HepG2 (cell line): ENCODE measurements around the gene STAT6. TPM values are rescaled to one million over a fixed set of nuclear protein-coding genes. Genes with fewer than 3 reads are reported as not detected.
A peak's percentile ranks its signal among the peaks of the same experiment; 100 is the strongest.

Experiments used
- AGO2 ChIP-seq: fragments of 200-400 bp; formaldehyde crosslinking; optimal IDR thresholded peaks from 2 replicates; pipeline ENCODE3; 2017; ENCODE audit warnings: mild to moderate bottlenecking, low read depth, low read length, moderate library complexity
- DR1 ChIP-seq: sonication (generic); formaldehyde crosslinking; IDR thresholded peaks from 2 replicates; pipeline ENCODE4 v1.8.0; 2021; ENCODE audit warnings: mild to moderate bottlenecking, missing genetic modification reagents, inconsistent platforms
- FOXA1 ChIP-seq, 2 experiments: fragments of 450-650 bp in 1 of 2; sonication (generic) in 1 of 2; formaldehyde crosslinking in 1 of 2; IDR thresholded peaks; 2 replicates each; pipeline versions ENCODE4 v1.4.0 to v1.6.1; 2016 to 2020; ENCODE audit warnings: missing genetic modification reagents in 1 of 2
- FOXJ3 ChIP-seq: sonication (generic); formaldehyde crosslinking; IDR thresholded peaks from 2 replicates; pipeline ENCODE4 v1.4.0; 2020; ENCODE audit warnings: missing genetic modification reagents, mild to moderate bottlenecking, borderline replicate concordance
- GZF1 ChIP-seq: sonication (generic); formaldehyde crosslinking; IDR thresholded peaks from 2 replicates; pipeline ENCODE4 v1.5.1; 2020; ENCODE audit warnings: mild to moderate bottlenecking, missing genetic modification reagents
- HBP1 ChIP-seq: IDR thresholded peaks from 2 replicates; pipeline ENCODE4 v1.6.1; 2016; ENCODE audit warnings: low read depth, control low read depth
- IKZF5 ChIP-seq: IDR thresholded peaks from 2 replicates; pipeline ENCODE4 v1.6.1; 2018; ENCODE audit warnings: missing genetic modification reagents, mild to moderate bottlenecking, missing compliant biosample characterization
- MXD1 ChIP-seq: sonication (generic); formaldehyde crosslinking; IDR thresholded peaks from 2 replicates; pipeline ENCODE4 v1.4.0; 2020; ENCODE audit warnings: mild to moderate bottlenecking, missing genetic modification reagents
- PHF8 ChIP-seq: sonication (generic); formaldehyde crosslinking; IDR thresholded peaks from 2 replicates; pipeline ENCODE4 v1.5.0; 2020; ENCODE audit warnings: missing genetic modification reagents
- SALL1 ChIP-seq: sonication (generic); formaldehyde crosslinking; IDR thresholded peaks from 2 replicates; pipeline ENCODE4 v1.8.0; 2022; ENCODE audit warnings: mild to moderate bottlenecking, missing genetic modification reagents
- SOX6 ChIP-seq, 2 experiments: fragments of 450-650 bp in 1 of 2; sonication (generic) in 1 of 2; formaldehyde crosslinking in 1 of 2; IDR thresholded peaks; 2 replicates each; pipeline versions ENCODE4 v1.4.0 to v1.6.1; 2017 to 2020; ENCODE audit warnings: antibody characterized with exemption in 1 of 2, mild to moderate bottlenecking in 1 of 2, missing genetic modification reagents in 1 of 2
- THAP9 ChIP-seq: sonication (generic); formaldehyde crosslinking; IDR thresholded peaks from 2 replicates; pipeline ENCODE4; 2020; ENCODE audit warnings: missing genetic modification reagents, mild to moderate bottlenecking, borderline replicate concordance
- ZBTB34 ChIP-seq: sonication (generic); formaldehyde crosslinking; IDR thresholded peaks from 2 replicates; pipeline ENCODE4 v1.8.0; 2022; ENCODE audit warnings: mild to moderate bottlenecking, missing genetic modification reagents
- ZNF501 ChIP-seq: sonication (generic); formaldehyde crosslinking; IDR thresholded peaks from 2 replicates; pipeline ENCODE4 v1.5.1; 2020; ENCODE audit warnings: mild to moderate bottlenecking, moderate library complexity, missing genetic modification reagents
- ZNF552 ChIP-seq: sonication (generic); formaldehyde crosslinking; IDR thresholded peaks from 2 replicates; pipeline ENCODE4 v1.9.0; 2022; ENCODE audit warnings: missing genetic modification reagents, mild to moderate bottlenecking, borderline replicate concordance
- ZSCAN21 ChIP-seq: sonication (generic); formaldehyde crosslinking; IDR thresholded peaks from 2 replicates; pipeline ENCODE4 v1.8.0; 2022; ENCODE audit warnings: mild to moderate bottlenecking, missing genetic modification reagents, moderate library complexity, borderline replicate concordance
- polyA plus RNA-seq, 8 experiments: library from polyadenylated mRNA; depleted of rRNA in 3 of 8; stranded (reverse) in 7 of 8; unstranded in 1 of 8; fragments of >200 nt; fragmentation: Illumina TruSeq in 4 of 8; extraction: Trizol in 4 of 8; gene quantifications; 2 replicates each; pipeline versions ENCODE4 v1.2.1 to v1.2.3, GENCODE V29; 2011 to 2016; ENCODE audit warnings: low read depth in 4 of 8, missing spikeins in 1 of 8, mixed read lengths in 1 of 8; ENCODE audit not compliant: insufficient read depth in 1 of 8
- total RNA-seq, 5 experiments: library from RNA; depleted of rRNA; stranded (reverse); fragments of >200 nt; fragmentation: Illumina TruSeq; extraction: Trizol; gene quantifications; 2 replicates each; pipeline ENCODE4 v1.2.3, GENCODE V29; 2016; ENCODE audit warnings: low read depth in 1 of 5

The STAT6 gene
- total and polyA plus RNA-seq, 2 of the 13 experiments (the other 11 are each of a cell fraction or from before 2014, with no cell fraction given), result 28.0 to 62.2 TPM

GRCh38 chr12:57138526-57139272, 27.5 kb upstream of the STAT6 start (continued):
- TF ChIP-seq ZBTB34 (CRISPR knock-in tag), result no peak
- no peak for TF ChIP-seq ZSCAN21 (CRISPR knock-in tag)
- TF ChIP-seq GZF1 (CRISPR knock-in tag), result no peak
- no peak for TF ChIP-seq ZNF501 (CRISPR knock-in tag)
- TF ChIP-seq SALL1 (CRISPR knock-in tag), result peak; percentile 62
- TF ChIP-seq FOXJ3 (CRISPR knock-in tag), result no peak
- no peak for TF ChIP-seq AGO2
- TF ChIP-seq THAP9, result no peak; the same call in 1 of the 2 replicates
- no peak for TF ChIP-seq MXD1 (CRISPR knock-in tag)
- no peak for TF ChIP-seq PHF8 (CRISPR knock-in tag)
- no peak for TF ChIP-seq SOX6 (IDR thresholded peaks at IDR 0.05)
- TF ChIP-seq SOX6 (CRISPR knock-in tag; IDR thresholded peaks at IDR 0.05), result 0 out of 2 replicates have a peak, but pooled peaks have one; percentile 54
- no peak; the same call in 1 of the 2 replicates for TF ChIP-seq IKZF5 (CRISPR knock-in tag)
- 0 out of 2 replicates have a peak, but pooled peaks have one; percentile 52 for TF ChIP-seq HBP1 (CRISPR knock-in tag)
- TF ChIP-seq ZNF552 (CRISPR knock-in tag), result no peak
- no peak for TF ChIP-seq DR1
- TF ChIP-seq FOXA1 (IDR thresholded peaks at IDR 0.05), result no peak
- no peak for TF ChIP-seq FOXA1 (CRISPR knock-in tag; IDR thresholded peaks at IDR 0.05)
